DND-41 (cell line): ENCODE data around the gene PCDHGB5.

Experiments
- CTCF ChIP-seq: IDR thresholded peaks from 2 replicates; pipeline ENCODE4 v1.5.1; 2012; ENCODE audit warnings: borderline replicate concordance, low read length, moderate library complexity, mild to moderate bottlenecking; ENCODE audit not compliant: poor library complexity, severe bottlenecking; ENCODE audit errors: extremely low read depth
- EZH2 ChIP-seq: IDR thresholded peaks from 3 replicates; pipeline ENCODE4 v1.6.1; 2012; ENCODE audit warnings: borderline replicate concordance, low read depth, mild to moderate bottlenecking, moderate library complexity, low read length, inconsistent platforms; ENCODE audit not compliant: severe bottlenecking

DNA sequence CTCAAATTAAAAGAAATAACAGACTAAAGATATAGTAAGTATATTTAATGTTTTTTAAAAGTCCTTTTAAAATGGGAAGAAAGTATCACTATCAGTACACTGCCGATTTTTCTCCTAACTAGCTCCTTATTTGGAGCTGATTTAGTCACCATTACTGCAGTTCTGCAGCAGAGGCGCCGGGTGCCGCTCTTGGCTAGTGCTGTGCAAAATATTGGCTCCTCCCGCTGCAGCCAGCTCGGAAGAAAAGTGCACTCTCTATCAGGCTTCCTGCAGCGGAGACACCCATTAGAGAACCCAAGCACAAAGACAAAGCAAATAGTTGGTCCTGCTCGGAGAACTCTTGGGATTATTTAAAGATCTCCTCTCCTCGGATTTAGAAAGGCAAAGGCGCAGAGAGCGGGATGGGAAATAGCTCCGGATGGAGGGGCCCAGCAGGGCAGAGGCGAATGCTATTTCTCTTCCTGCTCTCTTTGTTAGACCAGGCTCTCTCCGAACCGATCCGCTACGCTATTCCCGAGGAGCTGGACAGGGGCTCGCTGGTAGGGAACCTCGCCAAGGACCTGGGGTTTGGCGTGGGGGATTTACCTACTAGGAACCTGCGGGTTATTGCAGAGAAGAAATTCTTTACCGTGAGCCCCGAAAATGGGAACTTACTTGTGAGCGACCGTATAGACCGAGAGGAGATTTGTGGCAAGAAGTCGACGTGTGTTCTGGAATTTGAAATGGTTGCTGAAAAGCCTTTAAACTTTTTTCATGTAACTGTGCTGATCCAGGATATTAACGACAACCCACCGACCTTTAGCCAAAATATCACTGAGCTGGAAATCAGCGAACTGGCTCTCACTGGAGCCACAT lies 27.5 kb upstream of the PCDHGB5 start, which contains the start of gene PCDHGB3:
- TF ChIP-seq CTCF (no peak), EZH2 (no peak)
